Central memory CD8-positive, alpha-beta T cell (primary cell): ENCODE results near the gene RAB2B.

ENCODE experiments used
- ATAC-seq: fragments of 150-1000 bp; cut with Tn5 transposase; replicated peaks from 2 replicates; pipeline ENCODE4 v1.10.0; 2022; ENCODE audit warnings: mild to moderate bottlenecking, moderate FRiP score, moderate number of reproducible peaks; ENCODE audit not compliant: poor library complexity, severe bottlenecking; ENCODE audit errors: extremely low read depth
- DNase-seq, 2 donors: peaks; one replicate each; pipeline ENCODE4 v3.0.0; 2021; ENCODE audit warnings: low spot score in 2 of 2
- H3K27ac Mint-ChIP-seq: one replicate; pipeline ENCODE4 v1.8.0; 2022; ENCODE audit warnings: low read depth, mild to moderate bottlenecking, moderate library complexity, mixed read lengths
- H3K27me3 Mint-ChIP-seq: one replicate; pipeline ENCODE4 v1.8.0; 2022; ENCODE audit warnings: mixed read lengths
- H3K36me3 Mint-ChIP-seq: one replicate; pipeline ENCODE4 v1.8.0; 2022; ENCODE audit warnings: mild to moderate bottlenecking, moderate library complexity, mixed read lengths; ENCODE audit not compliant: insufficient read depth
- H3K4me1 Mint-ChIP-seq: one replicate; pipeline ENCODE4 v1.8.0; 2022; ENCODE audit warnings: mixed read lengths
- H3K4me3 Mint-ChIP-seq: one replicate; pipeline ENCODE4 v1.8.0; 2022; ENCODE audit warnings: mild to moderate bottlenecking, moderate library complexity, mixed read lengths
- H3K9me3 Mint-ChIP-seq: one replicate; pipeline ENCODE4 v1.8.0; 2022; ENCODE audit warnings: mixed read lengths

The RAB2B gene

GRCh38 chr14:21415329-21415728, 61.4 kb downstream of the RAB2B start:
- Mint-ChIP-seq H3K27me3 (no peaks in the 10 kb centered on the region), H3K4me3 (no peak overlapping the region), H3K36me3 (peaks cover 76% of the 10 kb centered on the region), H3K9me3 (no peaks in the 10 kb centered on the region), H3K4me1 (no peaks in the 10 kb centered on the region), H3K27ac (no peak overlapping the region)
- DNase-seq (no peak), ATAC-seq (no peak)

- no peaks in the 10 kb centered on the region for H3K4me1 Mint-ChIP-seq
- H3K4me3 Mint-ChIP-seq, result no peak overlapping the region
- ATAC-seq (no peak), DNase-seq (no peak)
- no peak overlapping the region for H3K27ac Mint-ChIP-seq
- H3K9me3 Mint-ChIP-seq, result no peaks in the 10 kb centered on the region
- peaks cover 80% of the 10 kb centered on the region for H3K36me3 Mint-ChIP-seq
- no peaks in the 10 kb centered on the region for H3K27me3 Mint-ChIP-seq
These were observed 62.6 kb downstream of the RAB2B start for GRCh38 chr14:21414137-21414631.
